CD4-positive, CD25-positive, alpha-beta regulatory T cell (primary cell): ENCODE results near the gene PROM2. TPM values are rescaled to one million over a fixed set of nuclear protein-coding genes. Genes with fewer than 3 reads are reported as not detected.

Source experiments
- ATAC-seq, 2 donors: fragments of 150-1000 bp; cut with Tn5 transposase; one replicate each; pipeline ENCODE4 v1.10.0; 2021; ENCODE audit warnings: low read depth in 2 of 2, moderate number of reproducible peaks in 2 of 2, moderate library complexity in 1 of 2
- DNase-seq, 3 donors: peaks; one replicate each; pipeline versions ENCODE4 v3.0.0 to v3.0.0-alpha.2; 2012 to 2022; ENCODE audit warnings: mixed read lengths in 1 of 3
- H3K27ac ChIP-seq: one replicate; pipeline ENCODE4 v1.7.0; 2013; ENCODE audit warnings: mild to moderate bottlenecking, low read length; ENCODE audit not compliant: insufficient read depth, poor library complexity, severe bottlenecking
- H3K27me3 ChIP-seq: one replicate; pipeline ENCODE4 v1.7.0; 2013; ENCODE audit warnings: low read length; ENCODE audit not compliant: control insufficient read depth, insufficient read depth
- H3K36me3 ChIP-seq: one replicate; pipeline ENCODE4 v1.7.0; 2013; ENCODE audit warnings: mild to moderate bottlenecking, low read length, moderate library complexity; ENCODE audit not compliant: control insufficient read depth, insufficient read depth
- H3K4me1 ChIP-seq: 2 replicates; pipeline ENCODE4 v1.7.0; 2013; ENCODE audit warnings: mild to moderate bottlenecking, low read length; ENCODE audit not compliant: insufficient read depth, control insufficient read depth, poor library complexity, severe bottlenecking
- H3K4me3 ChIP-seq: one replicate; pipeline ENCODE4 v1.7.0; 2013; ENCODE audit warnings: low read depth, mild to moderate bottlenecking, low read length, moderate library complexity
- H3K9me3 ChIP-seq, 2 experiments: 1 replicate in 1 of 2; 2 replicates in 1 of 2; pipeline ENCODE4 v1.7.0; 2013; ENCODE audit warnings: low read length in 2 of 2, mild to moderate bottlenecking in 1 of 2, moderate library complexity in 1 of 2; ENCODE audit not compliant: control insufficient read depth in 2 of 2
- H3K27ac Mint-ChIP-seq, 3 donors: one replicate each; pipeline ENCODE4 v1.8.0; 2020 to 2022; ENCODE audit warnings: mild to moderate bottlenecking in 3 of 3, mixed read lengths in 3 of 3, moderate library complexity in 2 of 3
- H3K27me3 Mint-ChIP-seq: one replicate; pipeline ENCODE4 v1.8.0; 2022; ENCODE audit warnings: mild to moderate bottlenecking, mixed read lengths
- H3K36me3 Mint-ChIP-seq: one replicate; pipeline ENCODE4 v1.8.0; 2020; ENCODE audit warnings: mixed read lengths
- H3K4me1 Mint-ChIP-seq, 4 donors: one replicate each; pipeline ENCODE4 v1.8.0; 2020 to 2022; ENCODE audit warnings: mixed read lengths in 4 of 4, mild to moderate bottlenecking in 1 of 4
- H3K4me3 Mint-ChIP-seq, 4 donors: one replicate each; pipeline ENCODE4 v1.8.0; 2020 to 2022; ENCODE audit warnings: mild to moderate bottlenecking in 4 of 4, mixed read lengths in 4 of 4, moderate library complexity in 3 of 4
- H3K9me3 Mint-ChIP-seq, 7 donors: one replicate each; pipeline ENCODE4 v1.8.0; 2020 to 2022; ENCODE audit warnings: mixed read lengths in 7 of 7, mild to moderate bottlenecking in 3 of 7, moderate library complexity in 2 of 7
- polyA plus RNA-seq, 4 donors: library from polyadenylated mRNA; unstranded; fragments of 300-500 nt; fragmentation: Illumina TruSeq; gene quantifications; one replicate each; pipeline ENCODE4 v1.2.3, GENCODE V29; 2021
- total RNA-seq: library from RNA; stranded (reverse); gene quantifications from one replicate; pipeline ENCODE4 v1.2.3, GENCODE V29; 2022

Gene PROM2
- total and polyA plus RNA-seq, 5 donors from 2014 or later: 0.47 TPM; not detected in 4

DNA sequence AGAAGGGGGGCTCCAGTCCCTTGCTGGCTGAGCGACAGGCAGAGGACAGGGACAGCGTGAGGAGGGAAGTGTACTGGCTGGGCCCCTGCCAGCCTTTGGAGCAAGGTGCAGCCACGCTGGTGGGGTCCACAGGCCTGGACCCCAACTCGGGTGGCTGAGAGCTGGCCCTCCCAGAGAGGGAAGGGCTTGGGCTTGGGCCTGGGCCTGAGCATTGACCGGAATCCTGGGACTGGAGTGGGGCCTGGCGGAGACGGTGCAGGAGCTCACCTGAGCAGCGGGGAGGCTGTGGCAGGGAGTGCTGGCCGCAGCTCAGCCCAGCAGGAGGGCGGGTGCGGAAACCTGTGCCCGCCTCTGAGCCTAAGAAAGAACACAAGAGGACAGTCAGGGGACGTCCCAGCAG is 50.8 kb downstream of the PROM2 start:
- no peaks in the 10 kb centered on the region for H3K27me3 Mint-ChIP-seq
- Histone ChIP-seq H3K36me3 (no peaks in the 10 kb centered on the region), H3K9me3 (no peaks in the 10 kb centered on the region), H3K4me1 (no peaks in the 10 kb centered on the region), H3K4me3 (no peak overlapping the region), H3K27me3 (no peaks in the 10 kb centered on the region), H3K27ac (no peak overlapping the region)
- DNase-seq (no peak), ATAC-seq (no peak)
- H3K4me3 Mint-ChIP-seq: no peak overlapping the region
- peaks cover 0 to 7% (median 0%) of the 10 kb centered on the region in 7 donors for H3K9me3 Mint-ChIP-seq
- H3K27ac Mint-ChIP-seq: no peak overlapping the region
- H3K36me3 Mint-ChIP-seq: no peaks in the 10 kb centered on the region
- peaks cover 0 to 2% (median 0%) of the 10 kb centered on the region in 4 donors for H3K4me1 Mint-ChIP-seq

DNA sequence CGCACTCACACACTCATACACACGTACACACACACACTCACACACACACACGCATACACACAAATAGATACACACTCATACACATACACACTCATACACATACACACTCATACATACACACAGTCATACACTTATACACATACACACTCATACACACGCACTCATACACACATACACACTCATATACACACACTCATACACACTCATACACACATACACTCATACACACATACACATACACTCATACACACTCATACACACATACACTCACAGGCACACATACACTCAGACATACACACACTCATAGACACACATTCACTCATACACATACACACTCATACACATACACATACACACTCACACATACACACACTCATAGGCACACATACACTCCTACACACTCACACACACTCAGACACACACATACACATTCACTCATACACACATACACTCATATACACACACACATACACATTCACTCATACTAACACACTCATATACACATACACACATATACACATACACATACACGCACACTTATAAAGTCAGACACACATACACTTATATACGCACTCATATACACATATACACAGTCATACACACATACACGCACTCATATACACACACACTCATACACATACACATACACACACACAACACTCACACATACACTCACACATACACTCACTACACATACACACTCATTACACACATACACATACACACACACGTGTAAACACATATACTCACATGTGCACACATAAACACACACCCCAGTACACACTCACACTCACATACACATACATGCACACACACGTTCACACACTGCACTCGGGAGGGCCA is 51.6 kb downstream of the PROM2 start:
- H3K27ac Mint-ChIP-seq: no peak overlapping the region
- H3K27me3 Mint-ChIP-seq: no peaks in the 10 kb centered on the region
- H3K4me3 Mint-ChIP-seq: no peak overlapping the region

DNA sequence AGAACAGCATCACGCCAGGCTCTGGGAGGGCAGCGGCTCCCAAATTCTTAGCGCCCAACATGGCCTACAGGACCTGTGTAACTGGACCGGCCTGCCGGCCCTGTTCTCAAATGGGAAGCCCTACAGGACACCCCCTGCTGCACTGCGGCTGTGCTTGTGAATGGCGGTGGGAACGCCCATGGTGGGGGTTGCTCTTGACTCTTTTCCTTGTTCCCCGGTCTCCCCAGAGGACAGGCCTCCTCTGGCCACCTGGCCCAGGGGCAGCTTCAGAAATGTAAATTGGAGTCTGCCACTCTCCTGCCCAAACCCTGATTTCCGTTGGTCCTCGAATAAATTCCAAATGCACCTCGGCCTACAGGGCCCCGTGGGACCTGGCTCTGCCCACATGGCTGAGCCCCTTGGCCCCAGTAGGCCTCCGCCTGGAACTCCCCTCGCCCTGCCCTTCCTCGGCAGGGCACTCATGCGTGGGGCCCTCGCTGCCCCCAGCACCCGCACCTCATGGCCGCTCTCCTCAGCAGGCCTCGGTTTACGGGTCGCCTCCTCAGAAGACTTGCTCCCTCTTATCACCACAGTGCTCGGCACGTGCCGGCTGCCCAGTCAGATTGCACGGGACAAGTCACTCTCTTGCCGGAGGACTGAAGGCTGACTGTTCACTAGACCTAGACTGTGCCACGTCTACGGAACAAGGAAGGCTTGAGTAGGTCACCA is 52.3 kb downstream of the PROM2 start:
- Histone ChIP-seq H3K36me3 (no peaks in the 10 kb centered on the region), H3K27ac (no peak overlapping the region), H3K9me3 (no peaks in the 10 kb centered on the region), H3K4me1 (no peaks in the 10 kb centered on the region), H3K4me3 (no peak overlapping the region), H3K27me3 (no peaks in the 10 kb centered on the region)
- no peaks in the 10 kb centered on the region for H3K36me3 Mint-ChIP-seq
- DNase-seq (no peak), ATAC-seq (no peak)
- H3K9me3 Mint-ChIP-seq: peaks cover 0 to 7% (median 0%) of the 10 kb centered on the region in 7 donors
- H3K4me3 Mint-ChIP-seq: no peak overlapping the region
- H3K27me3 Mint-ChIP-seq: no peaks in the 10 kb centered on the region
- H3K27ac Mint-ChIP-seq: no peak overlapping the region
- H3K4me1 Mint-ChIP-seq: peaks cover 0 to 2% (median 0%) of the 10 kb centered on the region in 4 donors

More for the DNA sequence above, 51.6 kb downstream of the PROM2 start:
- Mint-ChIP-seq H3K36me3 (no peaks in the 10 kb centered on the region), H3K9me3 (peaks cover 0 to 7% (median 0%) of the 10 kb centered on the region in 7 donors), H3K4me1 (peaks cover 0 to 2% (median 0%) of the 10 kb centered on the region in 4 donors)
- H3K4me1 ChIP-seq: no peaks in the 10 kb centered on the region
- no peak for ATAC-seq
- H3K4me3 ChIP-seq: no peak overlapping the region
- no peaks in the 10 kb centered on the region for H3K27me3 ChIP-seq
- H3K9me3 ChIP-seq: no peaks in the 10 kb centered on the region
- no peak overlapping the region for H3K27ac ChIP-seq
- DNase-seq: no peak
- no peaks in the 10 kb centered on the region for H3K36me3 ChIP-seq

DNA sequence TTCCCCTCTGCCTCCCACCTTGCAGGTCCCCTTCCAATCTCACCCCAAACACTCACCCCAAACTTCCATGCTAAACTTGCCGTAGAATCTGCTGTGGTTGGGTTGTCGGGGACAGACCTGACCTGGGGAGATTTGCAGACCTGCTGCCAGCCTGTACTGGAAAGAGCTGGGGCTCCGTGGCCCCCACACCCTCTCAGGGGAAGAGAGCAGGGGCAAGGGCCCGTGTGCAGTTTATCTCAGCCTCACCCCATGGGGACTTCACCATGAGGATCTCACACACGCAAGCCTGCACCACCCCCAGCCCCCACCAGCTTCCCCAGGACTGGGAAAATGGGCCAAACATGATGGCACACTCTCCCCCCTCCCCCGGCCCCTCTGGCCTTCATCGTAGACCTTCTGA is 53.6 kb downstream of the PROM2 start:
- H3K27ac ChIP-seq: no peak overlapping the region
- ATAC-seq (no peak), DNase-seq (no peak)
- no peaks in the 10 kb centered on the region for H3K36me3 ChIP-seq
- no peaks in the 10 kb centered on the region for H3K9me3 ChIP-seq
- Mint-ChIP-seq H3K4me1 (peaks cover 0 to 2% (median 0%) of the 10 kb centered on the region in 4 donors), H3K9me3 (peaks cover 0 to 7% (median 0%) of the 10 kb centered on the region in 7 donors), H3K4me3 (no peak overlapping the region), H3K27me3 (peaks cover 4% of the 10 kb centered on the region), H3K27ac (no peak overlapping the region), H3K36me3 (no peaks in the 10 kb centered on the region)
- no peaks in the 10 kb centered on the region for H3K4me1 ChIP-seq
- no peaks in the 10 kb centered on the region for H3K27me3 ChIP-seq
- no peak overlapping the region for H3K4me3 ChIP-seq

GRCh38 chr2:95328358-95329125 is 54.3 kb downstream of the PROM2 start:
- Histone ChIP-seq H3K27me3 (no peaks in the 10 kb centered on the region), H3K4me1 (no peaks in the 10 kb centered on the region), H3K9me3 (no peaks in the 10 kb centered on the region), H3K27ac (no peak overlapping the region), H3K36me3 (no peaks in the 10 kb centered on the region), H3K4me3 (no peak overlapping the region)
- Mint-ChIP-seq H3K4me1 (peaks cover 0 to 2% (median 0%) of the 10 kb centered on the region in 4 donors), H3K27ac (no peak overlapping the region), H3K4me3 (no peak overlapping the region), H3K36me3 (no peaks in the 10 kb centered on the region), H3K9me3 (peaks cover 0 to 7% (median 0%) of the 10 kb centered on the region in 7 donors), H3K27me3 (peaks cover 4% of the 10 kb centered on the region)
- DNase-seq: no peak
- ATAC-seq: no peak

DNA sequence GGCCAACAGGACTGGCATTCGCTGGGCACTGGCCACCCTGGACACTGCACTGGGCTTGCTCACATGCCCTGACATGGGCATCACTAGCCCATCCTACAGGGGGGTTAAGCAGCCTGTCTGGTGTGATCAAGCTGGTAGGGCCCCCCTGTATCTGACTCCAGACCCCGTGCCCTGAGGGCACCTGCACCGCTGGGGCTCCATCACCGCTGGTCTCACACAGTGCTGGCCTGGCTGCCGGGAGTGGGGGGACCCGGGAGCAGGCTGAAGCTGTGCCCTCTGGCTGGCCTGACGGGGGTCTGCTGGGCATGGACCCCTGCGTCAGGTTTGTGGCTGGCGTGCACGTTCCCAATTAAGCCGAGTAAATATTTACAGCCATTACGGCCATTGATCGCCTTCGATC is 55.2 kb downstream of the PROM2 start:
- Histone ChIP-seq H3K4me3 (no peak overlapping the region), H3K4me1 (no peaks in the 10 kb centered on the region), H3K27me3 (no peaks in the 10 kb centered on the region), H3K36me3 (no peaks in the 10 kb centered on the region), H3K9me3 (no peaks in the 10 kb centered on the region), H3K27ac (no peak overlapping the region)
- Mint-ChIP-seq H3K27me3 (peaks cover 4% of the 10 kb centered on the region), H3K4me1 (peaks cover 0 to 2% (median 0%) of the 10 kb centered on the region in 4 donors), H3K9me3 (peaks cover 0 to 7% (median 0%) of the 10 kb centered on the region in 7 donors), H3K36me3 (no peaks in the 10 kb centered on the region), H3K27ac (no peak overlapping the region), H3K4me3 (no peak overlapping the region)
- ATAC-seq: no peak
- no peak for DNase-seq

GRCh38 chr2:95329891-95330793 is 55.9 kb downstream of the PROM2 start:
- no peak for DNase-seq
- no peaks in the 10 kb centered on the region for H3K4me1 ChIP-seq
- H3K4me3 Mint-ChIP-seq: no peak overlapping the region
- H3K4me3 ChIP-seq: no peak overlapping the region
- H3K27me3 ChIP-seq: no peaks in the 10 kb centered on the region
- no peak overlapping the region for H3K27ac Mint-ChIP-seq
- no peaks in the 10 kb centered on the region for H3K36me3 ChIP-seq
- H3K9me3 Mint-ChIP-seq: peaks cover 0 to 7% (median 0%) of the 10 kb centered on the region in 7 donors
- H3K27ac ChIP-seq: no peak overlapping the region
- peaks cover 4% of the 10 kb centered on the region for H3K27me3 Mint-ChIP-seq
- peaks cover 0 to 2% (median 0%) of the 10 kb centered on the region in 4 donors for H3K4me1 Mint-ChIP-seq
- no peaks in the 10 kb centered on the region for H3K36me3 Mint-ChIP-seq
- ATAC-seq: no peak
- no peaks in the 10 kb centered on the region for H3K9me3 ChIP-seq
